Glomerular endothelial cell (primary cell): ENCODE measurements around the gene TNFAIP6. TPM values are rescaled to one million over a fixed set of nuclear protein-coding genes. Genes with fewer than 3 reads are reported as not detected.

Experiments
- DNase-seq: peaks from one replicate; pipeline ENCODE4 v3.0.0-alpha.2; 2011; ENCODE audit warnings: low read depth, low spot score; ENCODE audit errors: extremely low read depth
- total RNA-seq: library from RNA; depleted of rRNA; stranded (reverse); fragments of >200 nt; gene quantifications from 2 replicates; pipeline ENCODE4 v1.2.3, GENCODE V29; 2015

The TNFAIP6 gene
- total RNA-seq, 1 donor from 2014 or later: 0.82 TPM

DNA sequence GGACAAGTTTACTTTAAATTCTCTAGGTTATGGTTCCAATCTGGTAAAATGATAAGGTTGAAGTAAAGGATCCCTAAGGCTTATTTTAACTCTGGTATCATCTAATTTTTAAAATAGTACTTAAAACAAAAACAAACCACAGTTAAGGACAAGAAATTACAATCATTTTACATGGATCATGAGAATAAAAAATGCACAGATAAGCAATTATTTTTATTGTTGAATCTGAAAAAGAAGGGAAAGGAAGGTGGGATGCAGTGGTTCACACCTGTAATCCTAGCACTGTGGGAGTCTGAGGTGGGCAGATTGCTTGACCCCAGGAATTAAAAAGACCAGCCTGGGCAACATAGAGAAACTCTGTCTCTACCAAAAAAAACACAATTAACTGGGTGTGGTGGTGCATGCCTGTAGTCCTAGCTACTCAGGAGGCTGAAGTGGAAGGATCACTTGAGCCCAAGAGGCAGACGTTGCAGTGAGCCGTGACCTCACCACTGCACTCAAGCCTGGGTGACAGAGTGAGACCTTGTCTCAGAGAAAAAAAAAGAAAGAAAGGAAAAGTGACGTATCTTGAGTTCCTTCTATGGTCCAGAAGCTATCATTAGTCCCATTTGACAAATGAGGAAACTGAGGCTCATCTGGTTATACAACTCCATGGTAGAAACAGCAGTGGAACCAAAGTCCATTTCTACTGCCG, 2.5 kb downstream of the TNFAIP6 start:
- no peak for DNase-seq

DNA sequence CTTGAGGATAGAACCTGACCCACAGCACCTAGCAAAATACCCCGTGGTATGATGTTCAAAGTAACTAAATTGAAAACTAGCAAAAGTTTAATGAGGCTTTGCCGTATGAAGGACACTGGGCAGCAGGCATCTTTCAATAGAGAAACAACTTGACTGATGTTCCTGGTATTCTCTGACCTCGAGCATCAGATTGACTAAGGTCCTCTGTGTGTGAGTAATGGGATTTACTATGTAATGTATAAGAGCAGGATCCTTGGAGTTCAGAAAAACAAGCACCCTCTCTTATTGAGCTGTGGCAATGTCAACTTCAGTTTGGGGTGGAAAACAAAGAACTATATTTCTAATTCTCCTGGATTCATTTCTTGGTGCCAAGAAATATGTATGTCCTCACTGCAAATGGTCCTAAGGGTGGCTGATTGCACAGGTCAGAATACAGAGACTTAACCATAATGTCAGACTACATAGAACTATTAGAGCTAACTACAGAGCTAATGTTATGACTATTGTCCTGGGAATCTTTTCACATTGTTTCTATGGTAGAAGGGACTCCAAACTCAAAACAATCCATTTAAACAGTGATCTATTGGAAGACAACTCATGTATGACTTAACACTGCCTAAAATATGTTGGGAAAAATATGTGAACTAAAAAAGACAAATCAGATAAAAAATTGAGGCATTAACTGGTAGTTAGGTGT, 4.4 kb downstream of the TNFAIP6 start:
- DNase-seq: no peak

DNA sequence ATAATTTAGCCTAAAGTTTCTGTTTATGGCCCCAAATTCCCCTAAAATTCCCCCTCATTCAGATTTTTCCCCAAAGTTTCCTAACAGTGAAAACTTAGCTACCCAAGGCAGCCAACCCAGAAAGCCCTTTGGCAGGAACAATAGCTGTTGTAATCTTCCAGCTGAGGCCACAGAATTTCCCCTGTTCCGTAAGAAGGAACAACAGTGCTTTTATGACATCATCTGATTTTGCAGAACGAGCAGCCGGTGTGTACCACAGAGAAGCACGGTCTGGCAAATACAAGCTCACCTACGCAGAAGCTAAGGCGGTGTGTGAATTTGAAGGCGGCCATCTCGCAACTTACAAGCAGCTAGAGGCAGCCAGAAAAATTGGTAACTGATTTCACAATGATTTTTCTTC, 6.3 kb downstream of the TNFAIP6 start:
- no peak for DNase-seq

DNA sequence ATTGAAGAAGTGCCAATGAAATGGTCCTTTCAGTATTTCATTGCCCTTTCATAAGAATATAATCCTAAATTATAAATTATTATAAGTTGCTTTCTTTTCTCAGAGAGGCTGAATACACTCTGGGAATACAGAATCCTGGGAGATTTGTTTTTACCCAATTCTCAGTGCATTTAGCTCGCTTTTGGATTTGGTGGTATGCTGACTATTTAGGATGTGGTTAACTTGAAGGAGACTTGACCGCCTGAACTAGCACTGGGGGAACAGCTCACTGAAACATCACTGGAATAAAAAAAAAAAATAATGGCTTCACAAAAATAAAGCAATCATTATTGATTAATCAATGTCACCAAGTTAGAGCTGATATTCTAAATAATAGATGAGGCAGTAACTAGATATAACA, 10.2 kb downstream of the TNFAIP6 start:
- DNase-seq: no peak

DNA sequence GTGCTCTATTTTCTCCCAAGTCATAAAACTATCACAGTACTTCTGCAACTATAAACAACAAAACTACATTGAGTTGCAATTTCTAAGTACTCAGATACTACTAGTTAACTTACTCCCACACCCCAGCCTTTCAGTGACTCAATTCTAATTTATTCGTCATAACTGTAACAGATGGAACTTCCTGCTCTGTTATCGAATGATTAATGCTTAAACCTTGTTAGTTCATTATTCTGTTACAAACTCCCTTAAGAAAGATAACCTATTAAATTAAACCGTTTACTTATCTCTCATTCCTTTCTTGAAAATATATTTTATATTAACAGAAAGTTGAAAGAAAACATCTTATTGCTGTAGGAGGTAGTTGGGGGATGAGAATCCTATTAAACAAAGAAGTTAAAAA, 17.0 kb downstream of the TNFAIP6 start:
- peak; percentile 42 for DNase-seq

DNA sequence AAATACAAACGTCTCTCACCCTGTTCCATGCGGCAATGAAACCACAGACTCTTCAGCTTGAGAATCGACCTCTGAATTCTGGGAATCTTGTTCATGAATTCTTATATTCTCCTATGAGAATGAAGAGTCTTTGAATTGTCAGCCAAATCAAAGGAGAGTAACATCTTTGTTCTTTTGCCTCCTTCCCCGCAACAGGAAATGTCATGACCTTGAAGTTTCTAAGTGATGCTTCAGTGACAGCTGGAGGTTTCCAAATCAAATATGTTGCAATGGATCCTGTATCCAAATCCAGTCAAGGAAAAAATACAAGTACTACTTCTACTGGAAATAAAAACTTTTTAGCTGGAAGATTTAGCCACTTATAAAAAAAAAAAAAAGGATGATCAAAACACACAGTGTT, 21.8 kb downstream of the TNFAIP6 start:
- no peak for DNase-seq

DNA sequence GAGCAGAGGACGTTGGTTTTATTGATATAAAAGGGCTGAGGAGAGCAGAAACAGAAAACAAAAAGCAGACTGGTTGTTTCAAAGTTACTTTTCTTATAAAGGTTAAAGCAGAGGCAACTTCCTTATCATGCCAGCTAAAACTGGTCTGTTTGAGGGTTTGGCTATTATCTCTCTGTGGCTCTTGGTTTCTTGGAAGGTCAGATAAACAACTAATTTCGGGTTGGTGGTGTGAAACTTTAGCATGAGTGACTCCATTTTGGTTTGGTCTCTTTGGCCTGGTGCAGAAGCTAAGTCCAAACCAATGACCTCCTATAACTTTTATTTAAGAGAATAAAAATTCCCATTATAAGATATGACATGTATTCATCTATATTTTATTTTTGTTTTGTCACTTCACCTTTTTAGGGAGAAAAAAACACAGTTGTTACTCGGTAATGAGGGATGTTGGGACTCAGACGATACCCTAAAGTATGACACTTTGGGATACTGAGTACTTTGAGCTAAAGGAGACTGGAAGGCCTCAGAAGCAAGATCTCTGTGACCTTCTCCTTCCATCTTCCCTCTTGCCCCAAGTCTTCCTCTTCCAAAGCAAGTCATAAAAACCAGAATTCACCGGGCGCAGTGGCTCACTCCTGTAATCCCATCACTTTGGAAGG, 23.3 kb downstream of the TNFAIP6 start:
- no peak for DNase-seq

DNA sequence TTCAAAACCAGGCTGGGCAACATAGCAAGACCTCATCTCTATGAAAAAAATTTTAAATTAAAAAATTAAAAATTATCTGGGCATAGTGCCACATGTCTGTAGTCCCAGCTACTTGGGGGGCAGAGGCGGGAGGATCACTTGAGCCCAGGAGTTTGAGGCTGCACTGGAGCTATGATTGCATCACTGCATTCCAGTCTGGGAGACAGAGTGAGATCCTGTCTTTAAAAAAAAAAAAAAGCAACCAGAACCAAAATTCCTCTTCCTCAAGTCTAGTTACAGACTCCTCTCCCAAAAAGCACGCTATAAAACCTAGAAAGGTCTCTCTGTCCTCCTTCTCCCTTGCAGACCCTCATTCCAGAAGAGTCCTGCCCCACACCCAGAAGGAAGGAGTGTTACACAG, 23.9 kb downstream of the TNFAIP6 start:
- no peak for DNase-seq

DNA sequence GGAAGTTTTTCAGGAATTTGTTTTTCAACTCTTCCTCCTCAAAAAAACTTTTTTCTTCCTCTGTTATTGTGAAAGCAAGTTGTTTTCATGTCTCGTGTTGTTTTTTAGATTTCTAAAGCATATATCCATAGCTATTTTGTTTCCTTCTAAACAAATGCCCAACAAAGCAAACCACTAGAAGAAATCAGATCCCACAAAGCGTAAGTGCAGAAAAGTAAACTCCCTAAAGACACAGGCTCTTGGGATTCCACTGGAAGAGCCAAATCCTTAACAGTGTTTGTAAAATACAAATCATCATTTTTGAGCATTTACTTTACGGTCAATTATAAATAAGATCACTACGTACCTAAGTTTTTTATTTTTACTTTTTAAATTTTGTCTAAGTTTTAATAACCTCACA, 30.6 kb downstream of the TNFAIP6 start:
- no peak for DNase-seq

DNA sequence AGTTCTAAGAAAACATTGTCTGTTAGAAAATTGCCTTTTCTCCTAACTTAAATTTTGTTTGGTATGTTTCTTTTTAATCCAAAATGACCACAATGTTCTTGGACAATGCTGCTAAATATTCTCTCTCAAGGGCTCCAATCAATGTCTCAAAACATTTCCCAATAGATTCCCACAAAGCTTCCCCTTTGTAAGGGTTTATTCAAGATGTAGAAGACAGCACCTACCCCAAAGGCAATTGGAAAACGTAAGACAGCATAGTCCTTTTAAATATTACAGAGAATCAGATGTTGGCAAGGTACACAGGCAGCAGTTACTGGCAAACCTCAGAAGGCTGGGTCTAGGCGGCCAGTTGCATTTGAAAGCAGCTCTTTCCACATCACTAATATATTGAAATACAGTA, 34.0 kb downstream of the TNFAIP6 start:
- DNase-seq: no peak

DNA sequence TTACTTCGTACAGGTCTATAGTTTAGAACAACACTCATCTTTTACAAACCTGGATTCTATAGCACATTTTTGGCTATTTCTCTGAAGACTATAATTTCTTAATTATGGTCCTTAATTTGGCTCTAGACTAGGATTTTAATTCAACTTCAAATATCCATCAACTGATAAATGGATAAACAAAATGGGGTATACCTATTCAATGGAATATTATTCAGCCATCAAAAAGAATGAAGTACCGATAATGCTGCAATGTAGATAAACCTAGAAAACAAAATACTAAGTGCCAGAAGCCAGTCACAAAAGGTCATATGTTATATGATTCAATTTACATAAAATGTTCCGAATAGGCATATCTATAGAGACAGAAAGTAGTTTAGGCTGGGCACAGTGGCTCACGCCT, 37.1 kb downstream of the TNFAIP6 start:
- no peak for DNase-seq

DNA sequence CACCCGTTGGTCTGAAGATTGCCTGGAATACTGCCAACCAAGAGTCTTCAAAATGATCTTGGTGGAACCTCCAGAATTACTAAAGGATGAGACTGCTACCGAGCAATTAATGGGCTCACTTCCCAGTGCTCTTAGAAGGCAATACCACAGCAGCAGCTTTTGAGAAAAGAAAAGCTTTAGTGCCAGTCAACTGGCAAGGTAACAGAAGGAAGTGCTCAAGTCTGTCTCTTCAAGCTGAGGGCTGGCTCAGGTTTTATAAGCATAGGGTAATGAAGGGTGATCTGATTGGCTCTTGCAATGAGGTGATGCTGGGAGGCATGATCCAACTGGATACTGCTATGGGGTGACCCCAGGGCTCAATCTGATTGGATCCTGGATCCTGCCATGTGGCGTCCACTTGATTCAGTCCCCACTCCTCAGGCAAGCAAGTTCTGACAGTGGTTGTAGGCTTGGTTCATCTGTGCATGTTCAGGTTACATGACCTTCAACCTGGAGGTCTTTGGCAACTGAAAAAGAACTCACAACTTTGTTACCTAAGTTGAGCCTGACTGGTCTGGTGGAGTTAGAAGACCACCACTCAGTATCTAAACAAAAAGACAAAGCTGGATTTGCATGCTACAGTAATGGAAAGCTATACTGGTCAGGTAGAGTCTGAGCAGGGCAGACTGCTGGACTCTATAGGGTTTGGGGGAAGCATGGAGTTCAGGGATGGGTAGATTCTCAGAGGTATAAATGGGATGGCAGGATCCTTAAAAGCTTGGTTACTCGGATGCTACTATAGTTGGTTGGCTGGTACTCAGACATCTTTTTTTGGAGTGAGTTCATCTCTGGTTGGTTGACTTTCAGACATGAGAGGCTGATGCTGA, 38.4 kb downstream of the TNFAIP6 start:
- DNase-seq: no peak

DNA sequence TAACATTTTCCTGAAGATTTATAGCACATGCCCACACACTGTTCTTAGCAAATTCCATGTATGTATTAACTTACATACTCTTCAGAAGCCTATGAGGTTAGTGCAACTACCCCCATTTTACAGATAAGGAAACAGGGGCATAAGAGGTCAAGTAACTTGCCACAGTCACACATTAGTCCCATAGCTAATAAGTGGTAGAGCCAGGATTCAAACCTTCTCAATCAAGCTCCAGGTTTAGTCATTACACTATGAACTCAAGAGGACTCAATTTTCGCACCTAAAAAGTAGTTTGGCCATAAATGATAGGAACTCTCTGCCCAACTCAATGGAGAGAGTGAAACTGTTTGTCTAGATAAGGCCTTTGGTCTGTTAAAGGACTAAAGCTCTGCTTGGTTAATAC, 42.6 kb downstream of the TNFAIP6 start:
- DNase-seq: no peak

DNA sequence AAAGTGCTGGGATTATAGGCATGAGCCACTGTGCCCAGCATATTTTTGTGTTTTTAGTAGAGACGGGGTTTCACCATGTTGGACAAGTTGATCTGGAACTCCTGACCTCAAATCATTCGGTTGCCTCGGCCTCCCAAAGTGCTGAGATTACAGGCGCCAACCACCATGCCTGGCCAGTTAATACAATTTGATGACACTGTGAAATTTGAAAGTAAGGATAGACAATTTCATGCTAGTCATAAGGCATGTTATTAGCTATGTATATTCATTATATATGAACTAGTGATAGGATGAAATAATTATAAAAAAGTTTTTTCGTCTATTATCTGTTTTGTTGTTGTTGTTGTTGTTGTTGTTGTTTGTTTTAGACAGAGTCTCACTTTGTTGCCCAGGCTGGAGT, 43.8 kb downstream of the TNFAIP6 start:
- DNase-seq: no peak

DNA sequence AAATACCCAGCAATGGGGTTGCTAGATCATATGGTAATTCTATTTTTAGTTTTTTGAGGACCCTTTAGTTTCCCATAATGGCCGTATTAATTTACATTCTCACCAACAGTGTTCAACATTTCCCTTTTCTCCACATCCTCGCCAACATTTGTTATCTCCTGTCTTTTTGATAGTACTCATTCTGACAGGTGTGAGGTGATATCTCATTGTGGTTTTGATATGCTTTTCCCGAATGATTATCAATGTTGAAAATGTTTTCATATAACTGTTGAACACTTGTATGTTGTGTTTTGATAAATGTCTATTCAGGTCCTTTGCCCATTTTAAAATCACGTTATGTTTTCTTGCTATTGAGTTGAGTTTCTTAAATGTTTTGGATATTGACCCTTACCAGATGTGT, 46.5 kb downstream of the TNFAIP6 start:
- no peak for DNase-seq

DNA sequence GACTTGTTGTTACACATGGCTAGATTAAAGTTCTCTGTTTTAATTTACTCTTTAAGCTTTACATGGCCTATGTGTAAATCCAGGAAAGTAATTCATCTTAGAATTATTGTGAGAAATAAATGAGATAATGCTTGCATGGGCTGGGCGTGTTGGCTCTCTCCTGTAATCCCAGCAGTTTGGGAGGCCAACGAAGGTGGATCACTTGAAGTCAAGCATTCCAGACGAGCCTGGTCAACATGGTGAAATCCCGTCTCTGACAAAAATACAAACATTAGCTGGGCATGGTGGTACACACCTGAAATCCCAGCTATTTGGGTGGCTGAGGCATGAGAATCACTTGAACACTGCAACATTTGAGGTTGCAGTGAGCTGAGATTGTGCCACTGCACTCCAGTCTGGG, 48.0 kb downstream of the TNFAIP6 start:
- DNase-seq: no peak

DNA sequence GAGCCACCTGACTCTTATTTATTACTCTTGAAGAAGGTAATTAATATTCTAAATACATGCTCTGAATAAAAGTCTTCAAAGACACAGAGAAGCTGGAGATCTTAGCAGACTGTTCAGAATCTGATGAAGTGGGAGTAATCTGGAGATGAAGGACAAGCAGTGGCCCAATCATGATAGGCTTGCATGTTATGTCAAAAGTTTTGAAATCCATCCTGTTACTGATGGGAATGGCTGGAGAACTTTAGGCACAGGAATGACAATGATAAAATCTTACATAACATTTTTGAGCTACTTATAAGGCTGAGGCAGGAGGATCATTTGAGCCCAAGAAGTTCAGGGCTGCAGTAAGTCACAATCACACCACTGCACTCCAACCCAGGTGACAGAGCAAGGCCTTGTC, 49.9 kb downstream of the TNFAIP6 start:
- DNase-seq: no peak

DNA sequence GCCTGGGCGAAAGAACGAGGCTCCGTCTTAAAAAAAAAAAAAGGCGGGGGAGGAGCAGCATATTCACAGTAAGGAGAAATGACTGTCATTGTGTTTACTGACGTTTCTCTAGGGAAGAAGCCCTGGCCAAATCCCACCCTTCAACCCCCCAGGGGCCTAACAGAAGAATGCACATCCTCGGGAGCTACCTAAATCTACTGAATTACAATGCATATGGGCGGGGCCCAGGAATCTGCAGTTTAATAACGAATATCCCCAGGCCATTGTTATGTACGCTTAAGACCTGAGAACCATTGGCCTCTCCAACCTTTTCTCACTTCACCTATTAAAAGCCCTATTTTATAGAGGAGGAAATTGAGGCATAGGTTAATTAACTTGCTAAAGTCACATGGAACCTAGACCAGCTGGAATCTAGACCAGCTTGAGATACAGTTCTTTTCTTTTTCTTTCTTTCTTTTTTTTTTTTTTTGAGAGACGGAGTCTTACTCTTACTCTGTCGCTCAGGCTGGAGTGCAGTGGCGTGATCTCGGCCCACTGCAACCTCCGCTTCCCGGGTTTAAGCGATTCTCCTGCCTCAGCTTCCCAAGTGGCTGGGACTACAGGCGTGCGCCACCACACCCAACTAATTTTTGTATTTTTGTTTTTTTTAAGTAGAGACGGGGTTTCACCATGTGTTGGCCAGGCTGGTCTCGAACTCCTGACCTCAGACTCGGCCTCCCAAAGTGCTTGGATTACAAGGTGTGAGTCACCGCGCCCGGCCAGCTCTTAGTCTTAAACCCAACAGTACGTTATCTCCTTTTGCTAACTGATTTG, 51.6 kb downstream of the TNFAIP6 start:
- no peak for DNase-seq

DNA sequence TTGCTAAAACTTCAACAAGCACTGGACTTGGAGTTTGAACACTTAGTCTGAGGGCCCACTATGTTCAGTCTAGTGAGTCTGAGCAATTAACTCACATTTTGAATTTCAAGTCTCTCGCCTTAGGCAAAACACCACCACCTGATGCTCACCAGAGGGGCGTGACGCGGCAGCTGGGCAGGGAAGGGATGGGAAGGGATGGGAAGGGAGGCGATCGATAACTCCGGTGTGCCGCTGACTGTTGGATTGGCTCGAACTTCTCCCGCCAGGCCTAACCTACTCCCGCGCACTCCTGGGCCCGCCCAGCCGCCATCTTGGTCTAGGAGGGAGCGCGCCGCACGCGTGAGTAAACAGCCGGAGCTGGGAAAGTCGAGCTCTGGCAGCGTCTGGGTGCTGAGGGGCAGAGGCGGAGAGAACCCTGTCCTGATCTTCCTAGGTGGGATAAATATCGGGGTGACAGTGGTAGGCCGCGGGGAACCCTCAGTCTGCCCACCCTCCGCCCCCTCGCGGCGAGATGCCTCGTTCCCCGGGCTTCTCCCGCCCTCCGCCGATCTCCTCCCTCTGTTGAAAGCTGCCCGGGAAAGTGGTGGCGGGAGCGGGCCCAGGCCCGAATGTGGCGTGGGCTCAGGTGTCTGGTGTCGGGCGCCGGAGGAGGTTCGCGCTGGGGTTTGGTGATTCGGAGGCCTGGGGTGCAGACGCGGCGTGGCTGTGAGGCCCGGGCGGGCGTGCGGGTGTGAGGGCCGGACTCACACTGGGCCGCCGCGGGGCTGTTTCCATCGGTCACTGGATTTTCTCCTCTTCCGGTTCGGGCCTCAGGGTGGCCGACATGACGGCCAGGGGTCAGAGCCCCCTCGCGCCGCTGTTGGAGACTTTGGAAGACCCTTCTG, 52.5 kb downstream of the TNFAIP6 start, which contains the start of gene RIF1:
Gene RIF1 (plus strand): TSS at position 302 of the 884 bp plus-strand sequence. CDS start 522 bp downstream, at position 824.
- peak; percentile 51 for DNase-seq
